K562 (cell line): ENCODE results near the gene PFKL. TPM values are rescaled to one million over a fixed set of nuclear protein-coding genes. Genes with fewer than 3 reads are reported as not detected.

ENCODE experiments used
- HDGF ChIP-seq: fragments of 450-650 bp; IDR thresholded peaks from 2 replicates; pipeline ENCODE4 v1.6.1; 2016
- ILF3 ChIP-seq: fragments of 450-650 bp; IDR thresholded peaks from 2 replicates; pipeline ENCODE4 v1.6.1; 2018; ENCODE audit warnings: antibody characterized with exemption, mild to moderate bottlenecking, moderate library complexity, borderline replicate concordance
- RERE ChIP-seq: sonication (generic); formaldehyde crosslinking; IDR thresholded peaks from 2 replicates; pipeline ENCODE4 v1.8.0; 2023; ENCODE audit warnings: missing genetic modification reagents, mild to moderate bottlenecking, borderline replicate concordance
- THAP12 ChIP-seq: fragments of 250-450 bp; sonication (Bioruptor Pico); IDR thresholded peaks from 2 replicates; pipeline ENCODE4 v1.9.0; 2021; ENCODE audit warnings: mild to moderate bottlenecking, inconsistent platforms
- polyA plus RNA-seq, 8 experiments: library from polyadenylated mRNA; depleted of rRNA in 4 of 8; stranded (reverse) in 5 of 8; unstranded in 3 of 8; fragments of >200 nt; fragmentation: Nextera tagmentation in 2 of 8; fragmentation: Illumina TruSeq in 1 of 8; extraction: Ambion mirVana in 2 of 8; extraction: Trizol in 1 of 8; gene quantifications; 2 replicates each; pipeline versions ENCODE4 v1.2.1 to v1.2.3, GENCODE V29; 2011 to 2014; ENCODE audit warnings: inconsistent platforms in 1 of 8, missing spikeins in 1 of 8
- total RNA-seq, 7 experiments: library from RNA; depleted of rRNA in 6 of 7; stranded (reverse); fragments of >200 nt in 6 of 7; fragmentation: Illumina TruSeq in 2 of 7; extraction: Trizol in 2 of 7; gene quantifications; 2 replicates each; pipeline versions ENCODE4 v1.2.1 to v1.2.3, GENCODE V29; 2011 to 2021; ENCODE audit warnings: low replicate concordance in 1 of 7

Gene PFKL
- total and polyA plus RNA-seq, 9 of the 15 experiments (the other 6 are each of a cell fraction or from before 2014, with no cell fraction given): 1.1 to 124 (median 45.6) TPM

- no peak for TF ChIP-seq ILF3
- no peak for TF ChIP-seq THAP12
- TF ChIP-seq RERE (CRISPR knock-in tag): no peak
- no peak for TF ChIP-seq HDGF
Observed at GRCh38 chr21:44371596-44371995, 71.7 kb downstream of the PFKL start (continued).
